ENCODE data around the gene SCD5.

GRCh38 chr4:82593411-82593810 lies 205.2 kb downstream of the SCD5 start:
- no peak for TF ChIP-seq CTCF (IDR thresholded peaks at IDR 0.05)
- no peak for TF ChIP-seq POLR2A (IDR thresholded peaks at IDR 0.05; ENCODE audit: low read depth)
- no peak for TF ChIP-seq POLR2AphosphoS5 (IDR thresholded peaks at IDR 0.05)
- TF ChIP-seq EP300 (IDR thresholded peaks at IDR 0.05), result no peak

All from esophagus muscularis mucosa (tissue), 4 donors.